Activated CD4-positive, alpha-beta T cell treated with anti-CD3 and anti-CD28 coated beads, Interleukin-2, Interleukin-6, amounts not matched to agents 100 ng/mL and 50 ng/mL, durations not matched to agents 16 hours and 8 hours (primary cell): ENCODE data around the gene UMODL1.
"Not testable (repeated sequence)": the region's sequence is repeated elsewhere in the genome, so short reads cannot be mapped to it uniquely, and the experiment has no call there.

ENCODE experiments used
- DNase-seq: peaks from one replicate; pipeline ENCODE4 v3.0.0-alpha.2; 2020

Gene UMODL1

DNA sequence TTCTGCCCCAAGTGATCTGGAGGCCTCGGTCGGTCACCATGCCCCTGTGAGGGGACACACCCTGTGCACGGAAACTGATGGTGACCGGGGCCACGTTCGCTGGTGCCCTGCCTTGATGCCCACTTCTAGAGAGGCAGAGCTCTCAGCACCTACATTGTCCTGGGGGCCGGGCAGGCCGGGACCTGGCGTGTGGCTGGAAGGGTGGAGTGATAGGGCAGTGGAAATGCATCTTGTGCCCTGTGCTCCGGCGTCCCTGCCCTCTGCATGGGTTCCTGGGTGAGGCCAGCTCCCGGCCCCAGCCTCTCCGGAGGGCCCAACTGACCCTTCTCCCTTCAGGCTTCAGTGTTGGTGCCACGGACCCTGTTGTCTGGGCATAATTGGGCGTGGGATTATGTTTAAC, 11.0 kb upstream of the UMODL1 start:
- no peak for DNase-seq

DNA sequence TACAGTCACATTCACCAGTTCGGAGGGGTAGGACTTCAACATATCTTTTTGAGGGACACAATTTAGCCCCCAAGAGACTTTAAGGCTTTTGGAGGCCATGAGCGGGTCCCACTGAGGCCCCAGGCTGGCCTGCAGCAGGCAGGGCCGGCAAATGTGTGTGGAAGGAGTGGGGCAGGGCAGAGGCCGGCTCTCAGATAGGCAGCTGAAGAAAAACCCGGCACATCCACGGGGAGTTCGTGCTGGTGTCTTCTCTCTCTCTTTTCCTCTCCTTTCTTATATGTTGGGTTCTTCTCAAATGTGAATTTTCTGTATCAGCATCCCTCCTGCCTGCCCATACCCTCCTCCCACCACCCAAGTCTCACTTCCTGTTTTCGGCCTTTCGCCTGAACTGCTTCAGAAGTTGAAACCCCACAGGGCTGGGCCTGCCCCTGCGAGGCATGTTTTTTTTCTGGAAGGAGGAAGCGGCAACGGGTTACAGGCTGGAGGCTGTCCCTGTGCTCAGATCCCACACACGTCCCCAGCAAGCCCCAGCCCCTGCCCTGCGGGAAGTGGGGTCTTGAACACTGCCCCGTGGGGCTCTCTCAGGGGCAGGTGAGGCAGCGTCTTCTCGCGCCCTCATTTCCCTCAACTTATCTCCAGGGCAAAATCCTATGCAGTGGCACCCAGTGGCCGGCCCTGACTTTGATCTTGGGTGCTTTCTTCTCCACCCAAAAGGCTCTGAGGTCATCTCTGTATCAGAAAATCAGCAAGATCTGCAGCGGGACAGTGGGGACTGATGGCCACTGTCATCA, 9.7 kb upstream of the UMODL1 start:
- DNase-seq = peak; percentile 51

DNA sequence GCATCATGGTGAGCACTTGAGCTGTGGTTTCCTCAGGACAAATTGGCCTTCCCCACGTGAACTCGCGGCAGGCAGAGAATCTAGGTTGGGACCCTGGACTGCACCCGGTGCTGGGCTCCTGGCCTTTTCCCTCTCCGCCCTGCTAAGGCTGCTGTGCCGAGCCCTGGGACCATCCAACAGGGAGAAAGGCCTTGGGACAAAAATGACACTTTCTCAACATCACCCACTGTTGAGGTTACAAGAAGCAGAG, 9.2 kb upstream of the UMODL1 start:
- no peak for DNase-seq

DNA sequence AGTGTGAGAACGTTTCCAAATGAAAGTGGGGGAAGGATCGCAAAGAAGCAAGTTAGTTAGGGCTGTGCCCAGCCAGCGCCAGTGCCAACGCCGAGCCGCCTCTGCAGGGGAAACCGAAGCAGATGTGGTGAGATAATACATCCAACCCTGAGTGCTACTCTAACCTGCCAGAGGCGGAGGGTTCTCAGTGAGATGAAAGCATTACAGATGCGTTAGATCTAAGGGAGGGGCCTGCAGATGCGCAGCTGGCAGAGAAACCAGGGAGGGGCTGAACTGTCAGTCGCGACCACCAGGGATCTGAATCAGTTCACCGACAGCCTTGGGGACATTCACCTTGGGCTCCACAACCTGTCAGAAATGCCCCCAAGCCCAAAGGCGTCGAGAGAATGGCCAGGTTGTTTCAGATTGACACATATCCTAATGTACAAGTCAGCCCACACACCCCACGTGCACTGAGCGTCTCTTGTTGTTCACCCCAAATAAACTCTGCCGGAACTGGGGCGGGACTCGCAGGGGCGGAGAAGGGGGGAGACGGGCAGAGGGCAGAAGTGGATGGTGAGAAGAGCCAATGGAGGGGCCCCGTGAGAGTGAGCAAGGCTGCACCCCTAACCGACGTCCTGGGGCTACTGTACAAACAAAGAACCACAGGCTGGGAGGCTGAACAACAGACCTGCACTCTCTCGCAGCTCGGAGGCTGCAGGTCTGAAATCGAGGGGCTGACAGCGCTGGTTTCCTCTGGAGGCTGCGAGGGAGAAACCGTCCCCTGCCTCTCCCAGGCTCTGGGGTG, 8.7 kb upstream of the UMODL1 start:
- DNase-seq = peak; percentile 81

DNA sequence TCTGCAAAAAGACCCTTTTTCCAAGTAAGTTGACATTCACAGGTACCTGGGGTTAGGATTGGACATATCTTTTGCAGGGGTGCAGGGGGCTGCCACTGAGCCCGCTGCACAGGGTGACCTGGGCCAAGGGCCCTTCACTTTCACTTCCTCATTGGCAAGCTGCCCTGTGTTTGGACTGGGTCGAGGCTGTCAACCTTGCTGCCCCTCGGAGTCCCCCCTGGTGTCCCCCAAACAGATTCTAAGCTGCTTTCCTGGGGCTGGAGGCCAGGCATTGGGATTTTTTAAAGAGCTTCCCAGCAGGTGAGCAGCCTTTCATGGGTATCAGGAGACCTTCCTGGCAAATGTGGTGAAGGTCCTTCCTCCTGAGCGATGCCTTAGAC, 7.9 kb upstream of the UMODL1 start:
- no peak for DNase-seq

DNA sequence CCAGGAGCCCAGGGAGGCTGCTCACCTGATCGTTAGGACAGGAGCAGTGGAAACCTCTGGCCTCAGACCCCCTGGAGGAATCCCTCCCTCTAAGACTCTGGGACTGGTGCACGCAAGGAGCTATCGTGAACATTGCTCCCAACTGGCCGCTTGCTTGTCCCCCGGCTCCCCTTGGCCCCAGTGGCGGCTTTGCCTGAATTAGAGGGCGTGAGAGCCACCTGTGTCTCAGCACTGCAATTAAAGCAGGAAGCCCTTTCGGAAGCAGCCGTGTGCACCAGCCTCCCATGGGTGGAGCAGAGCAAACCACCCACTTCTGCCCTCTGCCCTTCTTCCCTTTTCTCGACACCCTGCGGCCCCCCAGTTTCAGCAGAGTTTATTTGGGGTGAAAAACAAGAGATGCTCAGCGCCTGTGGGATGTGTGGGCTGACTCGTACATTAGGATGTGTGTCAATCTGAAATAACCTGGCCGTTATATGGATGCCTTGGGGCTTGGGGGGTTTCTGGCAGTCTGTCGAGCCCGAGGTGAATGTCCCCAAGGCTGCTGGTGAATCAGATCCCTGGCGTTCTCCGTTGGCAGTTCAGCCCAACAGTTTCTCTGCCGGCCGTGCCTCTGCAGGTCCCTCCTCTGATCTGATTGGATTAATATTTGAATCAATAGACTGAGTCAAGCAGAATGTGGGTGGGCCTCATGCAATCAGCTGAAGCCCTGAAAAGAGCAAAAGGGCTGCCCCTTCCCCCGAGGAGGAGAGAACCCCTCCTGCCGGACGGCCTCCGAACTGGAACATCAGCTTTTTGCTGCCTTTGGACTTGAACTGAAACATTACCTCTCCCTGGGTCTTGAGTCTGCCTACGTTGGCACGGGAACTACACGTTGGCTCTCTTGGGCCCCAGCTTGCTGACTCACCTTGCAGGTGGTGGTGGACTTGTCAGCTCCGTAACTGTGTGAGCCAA, 7.3 kb upstream of the UMODL1 start:
- peak; percentile 46 for DNase-seq

DNA sequence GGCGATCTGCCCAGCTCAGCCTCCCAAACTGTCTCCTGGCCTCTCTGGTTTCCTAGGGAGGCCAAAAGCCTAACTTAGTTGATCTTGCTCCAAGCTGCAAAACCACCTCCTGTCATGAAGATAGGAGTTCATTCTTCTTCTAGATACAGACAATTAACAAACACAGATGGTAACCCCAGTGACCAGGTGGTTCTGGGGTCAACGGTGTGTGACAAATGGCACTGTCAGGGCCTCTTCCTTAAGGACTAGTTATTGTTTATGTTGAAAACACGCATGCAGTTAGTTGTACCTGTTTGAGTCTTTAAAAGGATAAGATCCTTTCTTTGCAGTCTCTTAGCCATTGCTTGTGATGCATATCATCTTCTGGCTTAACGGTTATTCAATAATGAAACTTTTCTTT, 4.6 kb upstream of the UMODL1 start:
- DNase-seq = no peak

DNA sequence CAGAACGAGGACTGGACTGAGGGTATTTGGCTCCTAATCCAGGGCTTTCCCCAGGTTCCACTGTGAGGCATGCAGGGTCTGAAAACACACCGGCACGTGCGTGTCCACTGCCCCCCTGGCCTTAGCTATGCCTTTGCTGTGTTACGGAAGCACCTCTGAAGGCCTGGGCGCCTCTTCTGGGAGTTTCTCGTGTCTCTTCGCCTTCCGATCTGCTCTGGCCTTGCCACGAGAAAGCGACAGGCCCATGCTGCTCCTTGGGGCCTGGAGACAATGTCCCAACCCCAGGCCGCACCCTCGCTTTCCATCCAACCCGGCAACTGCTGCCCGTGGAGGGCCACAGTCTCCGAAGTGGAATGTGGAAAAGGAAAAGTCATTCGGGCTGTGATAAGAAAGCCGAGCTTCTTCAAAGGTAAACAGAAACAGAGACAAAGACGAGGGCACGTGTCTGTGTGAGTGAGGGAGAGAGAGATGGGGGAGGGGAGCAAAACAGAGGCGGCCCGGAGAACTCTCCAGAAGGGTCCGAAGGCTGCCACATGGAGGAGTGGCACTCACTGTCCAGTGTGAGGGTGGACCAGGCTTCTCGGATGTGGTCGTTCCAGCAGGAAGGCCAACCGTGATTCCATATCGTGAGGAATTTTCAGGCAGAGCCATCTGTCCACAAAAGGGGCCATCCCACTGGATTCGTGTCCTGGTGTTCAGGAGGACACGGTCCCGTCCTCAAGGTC, 3.4 kb upstream of the UMODL1 start:
- no peak for DNase-seq

DNA sequence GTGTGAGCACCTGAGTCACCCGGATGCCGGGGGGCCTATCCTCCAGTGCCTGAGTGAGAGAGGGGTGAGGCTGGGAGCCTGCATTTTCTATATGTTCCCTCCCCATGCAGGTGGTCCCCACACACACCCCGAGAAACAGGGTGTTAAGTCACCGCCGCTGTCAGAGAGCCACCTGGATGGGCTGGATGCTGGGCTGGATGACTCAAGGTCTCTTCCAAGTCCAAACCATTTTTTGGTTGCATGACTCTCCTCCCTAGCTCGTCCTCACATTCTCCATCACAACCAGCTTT, 2.9 kb upstream of the UMODL1 start:
- no peak for DNase-seq

DNA sequence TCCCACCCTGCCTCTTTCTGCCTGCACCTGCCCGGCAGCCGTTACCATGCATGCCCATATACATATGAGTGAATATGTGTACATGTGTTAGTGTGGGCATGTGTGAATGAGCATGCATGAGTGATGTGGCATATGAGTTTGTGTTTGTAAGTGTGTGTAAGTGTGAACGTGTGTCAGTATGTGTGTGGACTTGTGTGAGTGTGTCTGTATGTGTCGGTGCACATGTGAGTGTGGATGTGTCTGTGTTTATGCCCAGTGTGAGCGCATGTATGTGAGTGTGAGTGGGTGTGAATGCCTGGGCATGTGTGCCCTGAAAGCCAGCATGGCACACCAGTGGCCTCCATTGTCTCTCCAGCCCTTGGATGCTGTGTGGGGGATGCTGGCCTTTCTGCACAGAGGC, 2.5 kb upstream of the UMODL1 start:
- DNase-seq = no peak

DNA sequence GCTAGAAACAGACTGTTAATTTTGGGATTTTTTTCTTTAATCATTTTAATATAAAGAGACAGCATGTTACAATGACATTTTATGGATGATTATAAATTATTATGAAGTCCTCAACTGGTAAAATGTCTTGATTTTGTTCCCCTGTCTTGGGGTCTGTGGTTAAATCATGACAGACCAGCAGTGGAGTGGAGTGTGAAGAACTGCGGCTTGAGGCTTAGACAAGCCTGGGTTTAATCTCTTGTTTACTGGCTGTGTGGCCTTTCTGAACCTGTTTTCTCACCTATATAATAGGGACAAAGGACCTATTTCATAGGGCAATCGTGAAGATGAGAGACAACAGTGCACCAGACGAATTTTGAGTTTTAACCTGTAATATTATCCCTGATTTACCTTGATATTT, 1.8 kb upstream of the UMODL1 start:
- DNase-seq = no peak

DNA sequence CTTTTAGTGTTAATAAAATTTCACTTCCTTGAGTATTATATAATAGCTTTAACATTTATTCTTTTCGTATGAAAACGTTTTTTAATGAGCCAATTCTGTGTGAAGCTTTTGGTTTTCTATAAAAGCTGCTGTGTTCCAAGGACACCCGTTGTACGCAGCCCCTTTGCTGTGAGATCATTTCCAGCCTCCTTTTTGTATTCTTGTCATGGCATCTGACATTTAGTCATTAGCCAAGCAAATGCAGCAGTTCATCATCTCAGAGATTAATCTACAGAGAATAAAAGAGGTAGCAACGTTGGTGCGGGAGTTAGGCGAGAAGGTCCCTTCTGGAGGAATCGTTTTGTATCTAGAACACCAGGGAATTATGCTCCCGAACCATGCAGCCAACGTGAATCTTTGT, 1.3 kb upstream of the UMODL1 start:
- no peak for DNase-seq

DNA sequence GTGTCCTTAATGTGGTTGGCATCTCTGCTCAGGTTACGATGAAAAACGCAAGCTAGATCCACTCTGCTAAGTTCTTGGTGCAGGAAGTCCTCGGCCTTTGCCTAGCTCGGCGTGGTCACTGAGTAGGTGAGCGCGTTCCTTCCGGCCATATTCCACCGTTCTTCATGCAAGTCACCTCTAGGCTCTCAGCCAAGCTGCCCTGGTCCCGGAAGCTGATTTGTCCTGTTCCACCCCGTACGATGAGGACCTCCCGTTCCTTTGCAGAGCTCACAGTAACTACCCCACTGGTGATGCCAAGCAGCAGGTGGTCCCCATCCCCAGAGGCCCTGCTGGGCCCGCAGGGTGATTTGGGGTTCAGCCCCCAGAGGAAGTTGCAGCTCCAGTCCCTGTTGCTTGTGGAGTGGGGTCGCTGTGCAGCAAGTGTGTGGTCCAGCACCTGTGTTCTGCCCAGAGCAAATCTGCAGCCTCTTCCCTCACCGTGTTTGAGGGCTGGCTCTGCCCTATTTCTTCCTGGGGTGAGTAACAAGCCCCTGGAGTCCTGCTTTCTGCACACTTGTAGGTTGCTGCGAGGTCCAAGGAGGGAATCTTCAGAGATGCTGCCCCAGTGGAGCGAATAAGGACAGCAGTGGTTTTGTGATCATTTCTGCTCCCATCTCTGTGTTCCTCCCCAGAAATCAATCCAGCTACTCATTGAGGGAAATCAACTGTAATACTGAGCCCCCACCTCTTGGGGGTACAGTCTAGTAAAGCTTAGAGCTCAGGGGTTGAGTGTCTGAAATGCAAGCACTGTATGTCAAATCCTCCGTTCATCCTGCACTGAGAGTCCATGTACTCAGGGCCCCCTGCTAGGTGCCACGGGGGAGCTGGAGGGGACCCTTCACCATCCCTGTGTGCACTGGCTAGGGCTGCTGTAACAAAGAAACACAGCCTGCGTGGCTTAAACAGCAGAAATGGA, 2.3 kb downstream of the UMODL1 start:
- no peak for DNase-seq

DNA sequence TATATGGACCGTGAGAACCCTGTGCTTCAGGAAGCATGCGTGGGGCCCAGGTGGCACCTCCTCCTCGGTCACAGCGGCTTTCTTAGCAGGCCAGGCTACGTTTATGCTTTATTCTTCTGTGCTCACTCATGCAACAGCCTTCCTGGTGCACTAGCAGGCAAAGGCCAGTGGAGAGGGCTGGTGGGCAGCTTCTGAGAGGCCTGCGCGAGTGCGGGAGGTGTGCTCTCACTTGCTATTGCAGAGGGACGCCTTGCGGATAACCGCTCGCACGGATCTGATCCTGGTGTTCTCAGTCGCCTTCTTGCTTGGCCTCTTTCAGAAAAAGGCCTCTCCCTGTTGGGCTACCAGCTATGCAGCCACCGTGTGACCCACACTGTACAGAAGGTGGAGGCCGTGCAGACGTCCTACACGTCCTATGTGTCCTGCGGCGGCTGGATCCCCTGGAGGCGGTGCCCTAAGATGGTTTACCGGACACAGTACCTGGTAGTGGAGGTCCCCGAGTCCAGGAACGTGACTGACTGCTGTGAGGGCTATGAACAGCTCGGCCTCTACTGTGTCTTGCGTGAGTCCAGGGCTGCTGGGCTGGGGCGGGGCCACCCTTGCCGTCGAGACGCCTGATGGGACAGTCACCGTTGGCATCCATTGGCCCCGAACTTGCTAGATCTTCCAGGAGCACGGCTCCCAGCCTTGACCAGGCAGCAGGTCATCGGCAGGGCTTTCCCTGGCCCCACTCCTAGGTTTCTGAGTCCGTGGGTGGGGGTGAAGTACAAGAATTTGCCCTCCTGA, 4.8 kb downstream of the UMODL1 start:
- DNase-seq = no peak

DNA sequence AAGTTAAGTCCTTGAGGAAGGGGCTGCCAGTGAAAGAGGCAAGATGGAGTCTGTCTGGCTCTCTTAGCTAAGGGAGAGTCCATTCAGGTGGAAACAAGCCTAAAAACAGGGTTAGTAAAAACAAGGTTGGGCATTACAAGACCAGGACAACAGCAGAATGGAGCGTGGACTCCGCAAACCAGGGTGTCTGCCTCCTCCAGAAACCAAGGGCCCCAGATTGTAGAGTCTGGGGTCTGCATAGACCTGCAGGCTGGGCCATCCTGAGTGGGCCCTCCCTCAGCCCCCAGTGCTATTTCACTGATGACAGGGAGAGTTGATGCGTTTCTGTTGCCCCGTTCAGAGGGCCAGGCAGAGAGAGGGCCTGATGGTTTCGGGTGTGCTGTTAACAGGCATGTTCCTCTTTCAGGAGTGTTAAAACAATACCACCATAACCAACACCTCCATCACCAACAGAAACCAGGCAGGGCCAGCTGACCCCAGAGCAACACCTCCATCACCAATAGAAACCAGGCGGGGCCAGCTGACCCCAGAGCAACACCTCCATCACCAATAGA, 6.6 kb downstream of the UMODL1 start:
- not testable (repeated sequence) for DNase-seq

DNA sequence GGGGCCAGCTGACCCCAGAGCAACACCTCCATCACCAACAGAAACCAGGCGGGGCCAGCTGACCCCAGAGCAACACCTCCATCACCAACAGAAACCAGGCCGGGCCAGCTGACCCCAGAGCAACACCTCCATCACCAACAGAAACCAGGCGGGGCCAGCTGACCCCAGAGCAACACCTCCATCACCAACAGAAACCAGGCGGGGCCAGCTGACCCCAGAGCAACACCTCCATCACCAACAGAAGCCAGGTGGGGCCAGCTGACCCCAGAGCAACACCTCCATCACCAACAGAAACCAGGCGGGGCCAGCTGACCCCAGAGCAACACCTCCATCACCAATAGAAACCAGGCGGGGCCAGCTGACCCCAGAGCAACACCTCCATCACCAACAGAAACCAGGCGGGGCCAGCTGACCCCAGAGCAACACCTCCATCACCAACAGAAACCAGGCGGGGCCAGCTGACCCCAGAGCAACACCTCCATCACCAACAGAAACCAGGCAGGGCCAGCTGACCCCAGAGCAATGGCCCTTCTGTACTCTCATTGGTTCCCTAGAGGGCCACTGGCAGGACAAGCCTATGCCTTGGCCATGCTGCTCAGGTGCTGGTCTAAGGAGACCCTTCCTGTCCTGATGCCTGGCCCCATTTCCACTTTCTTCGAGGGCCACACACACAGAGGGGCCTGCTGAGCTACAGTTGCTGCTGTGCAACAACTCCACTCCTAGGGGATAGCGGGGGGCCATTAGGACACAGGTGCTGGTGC, 7.3 kb downstream of the UMODL1 start:
- DNase-seq = not testable (repeated sequence)

DNA sequence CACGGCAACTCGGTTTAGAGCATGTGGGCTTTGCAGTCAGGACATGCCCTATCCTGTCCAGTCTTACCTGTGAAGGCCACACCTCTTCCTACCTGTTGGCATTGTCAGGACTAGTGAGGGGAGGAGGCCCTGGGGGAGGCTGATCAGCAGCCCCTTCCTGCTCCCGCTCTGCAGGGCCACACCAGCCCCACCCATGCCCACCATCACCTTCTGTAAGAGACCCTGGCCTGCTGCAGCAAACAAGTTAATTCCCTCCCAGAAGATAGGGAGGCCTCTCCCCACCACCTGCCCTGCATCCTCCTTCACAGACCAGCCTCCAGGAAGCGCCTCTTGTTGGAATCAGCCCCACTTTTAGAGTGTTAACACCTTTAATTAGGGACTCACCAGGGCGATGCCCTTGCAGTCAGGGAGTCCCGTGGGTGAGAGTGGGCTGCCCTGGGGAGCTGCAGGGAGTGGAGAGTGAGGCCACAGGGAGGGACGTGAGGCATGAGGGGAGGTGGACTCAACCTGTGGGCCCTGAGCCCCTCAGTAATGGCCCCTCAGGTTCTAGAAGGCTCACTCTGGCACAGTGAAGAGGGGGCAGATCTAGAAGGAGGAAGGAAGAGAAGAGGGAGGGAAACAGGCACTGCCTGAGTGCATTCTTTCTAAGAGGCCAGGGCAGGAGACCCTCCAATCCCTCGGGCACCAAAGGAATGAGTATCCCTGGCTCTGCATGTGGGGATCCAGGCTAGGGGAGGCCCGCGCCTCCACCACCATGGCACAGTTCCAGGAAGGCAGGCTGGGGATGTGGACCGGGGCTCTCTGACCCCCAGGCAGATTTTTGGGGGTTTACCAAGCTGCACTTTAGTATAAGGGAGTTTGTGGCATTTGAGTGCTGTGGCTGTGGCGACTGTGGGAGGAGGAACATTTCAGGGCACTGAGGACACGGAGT, 8.2 kb downstream of the UMODL1 start:
- no peak for DNase-seq

DNA sequence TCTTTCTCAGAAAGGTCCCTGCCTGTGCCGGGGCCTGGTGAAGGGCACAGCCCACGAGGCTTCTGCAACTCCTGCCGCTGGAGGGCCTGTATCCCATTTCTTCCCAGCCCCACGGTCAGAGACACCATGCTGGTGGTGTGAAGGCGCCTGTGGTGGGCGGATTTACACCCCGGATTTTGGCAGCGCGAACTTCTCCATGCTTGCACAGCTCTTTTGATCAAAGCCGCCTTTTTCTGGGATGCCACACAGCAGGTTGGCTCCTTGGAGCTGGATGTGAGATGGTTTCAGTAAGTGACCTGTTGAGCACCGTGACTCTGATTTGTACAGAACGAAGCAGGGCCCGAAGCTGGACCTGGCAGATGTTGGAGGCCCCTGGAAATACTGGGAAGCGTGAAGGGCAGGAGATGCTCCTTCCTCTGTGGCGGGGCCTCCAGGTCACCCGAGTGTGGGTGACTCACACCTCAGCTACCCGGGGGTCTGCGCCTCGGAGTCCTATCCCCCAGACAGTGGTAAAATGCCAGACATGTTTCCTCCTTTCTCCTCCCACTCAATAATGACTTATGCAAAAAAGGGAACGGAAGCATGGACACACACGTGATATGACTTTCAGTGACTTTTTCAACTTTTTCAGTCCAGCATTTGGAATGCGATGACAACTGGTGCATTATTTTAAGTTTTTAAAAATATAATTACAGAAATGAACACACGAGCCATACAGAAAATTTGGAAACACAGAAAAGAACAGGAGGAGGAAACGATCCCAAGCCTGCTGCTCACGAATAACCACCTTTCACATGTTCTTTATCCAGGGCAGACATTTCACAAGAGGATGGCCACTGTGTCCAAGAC, 9.0 kb downstream of the UMODL1 start:
- no peak for DNase-seq
